NT2/D1 (cell line): Measurements from ENCODE around the gene APOBEC3B.

Source experiments
- YY1 ChIP-seq: IDR thresholded peaks from 2 replicates; pipeline ENCODE4 v1.6.1; 2011; ENCODE audit not compliant: insufficient read length, insufficient read depth
- ZNF274 ChIP-seq: IDR thresholded peaks from 2 replicates; pipeline ENCODE4 v1.6.1; 2011; ENCODE audit warnings: mild to moderate bottlenecking, low read depth, low read length

DNA sequence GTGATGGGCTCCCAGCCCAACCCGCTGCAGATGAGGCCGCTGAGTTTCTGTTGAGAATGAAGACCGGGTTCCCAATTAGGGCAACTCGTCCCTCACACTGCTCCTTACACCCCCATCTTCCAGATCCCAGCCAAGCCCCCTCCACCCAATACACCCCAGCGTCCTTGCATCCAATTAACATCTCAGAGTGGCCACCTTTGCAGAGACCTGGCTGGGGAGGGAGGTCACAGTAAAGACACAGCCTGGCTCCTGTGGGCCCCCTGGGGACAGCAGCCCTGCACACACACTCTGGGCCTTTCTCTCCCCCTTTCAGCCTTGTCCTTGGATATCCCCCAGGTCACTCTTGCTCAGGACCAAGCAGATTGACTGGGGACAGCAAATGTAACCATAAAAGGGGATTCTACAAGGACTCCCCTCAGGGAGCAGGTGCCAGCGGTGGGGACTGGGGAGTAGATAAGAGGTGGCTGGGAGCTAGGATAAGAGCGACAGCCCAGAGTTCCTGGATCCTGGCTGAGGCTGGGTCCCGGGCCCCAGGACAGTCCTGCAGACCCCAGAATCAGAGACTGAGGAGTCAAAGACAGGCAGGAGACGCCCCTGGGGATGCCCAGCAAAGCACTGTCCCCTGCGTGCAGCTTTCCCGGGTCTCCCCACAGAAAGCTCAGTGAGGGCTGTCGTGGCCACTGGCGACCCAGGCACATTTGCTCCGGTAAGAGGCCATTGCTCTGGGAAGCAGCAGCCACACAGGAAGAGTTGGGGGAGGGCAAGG lies 16.4 kb upstream of the APOBEC3B start:
- TF ChIP-seq YY1, result no peak
- no peak for TF ChIP-seq ZNF274
